22Rv1 (cell line): ENCODE measurements around the gene IQSEC1.

Experiments
- ZFX ChIP-seq: fragments of 450-650 bp; IDR thresholded peaks from 2 replicates; pipeline ENCODE4 v1.6.1; 2017; ENCODE audit warnings: antibody characterized with exemption, borderline replicate concordance
- TF ChIP-seq, protein P1 (sequence below): fragments of 450-650 bp; IDR thresholded peaks from 2 replicates; pipeline ENCODE4 v1.5.1; 2017; ENCODE audit warnings: mild to moderate bottlenecking

GRCh38 chr3:13120289-13120927 is 47.2 kb upstream of the IQSEC1 start:
- TF ChIP-seq, protein P1, sequence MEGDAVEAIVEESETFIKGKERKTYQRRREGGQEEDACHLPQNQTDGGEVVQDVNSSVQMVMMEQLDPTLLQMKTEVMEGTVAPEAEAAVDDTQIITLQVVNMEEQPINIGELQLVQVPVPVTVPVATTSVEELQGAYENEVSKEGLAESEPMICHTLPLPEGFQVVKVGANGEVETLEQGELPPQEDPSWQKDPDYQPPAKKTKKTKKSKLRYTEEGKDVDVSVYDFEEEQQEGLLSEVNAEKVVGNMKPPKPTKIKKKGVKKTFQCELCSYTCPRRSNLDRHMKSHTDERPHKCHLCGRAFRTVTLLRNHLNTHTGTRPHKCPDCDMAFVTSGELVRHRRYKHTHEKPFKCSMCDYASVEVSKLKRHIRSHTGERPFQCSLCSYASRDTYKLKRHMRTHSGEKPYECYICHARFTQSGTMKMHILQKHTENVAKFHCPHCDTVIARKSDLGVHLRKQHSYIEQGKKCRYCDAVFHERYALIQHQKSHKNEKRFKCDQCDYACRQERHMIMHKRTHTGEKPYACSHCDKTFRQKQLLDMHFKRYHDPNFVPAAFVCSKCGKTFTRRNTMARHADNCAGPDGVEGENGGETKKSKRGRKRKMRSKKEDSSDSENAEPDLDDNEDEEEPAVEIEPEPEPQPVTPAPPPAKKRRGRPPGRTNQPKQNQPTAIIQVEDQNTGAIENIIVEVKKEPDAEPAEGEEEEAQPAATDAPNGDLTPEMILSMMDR = no peak
- TF ChIP-seq ZFX = no peak
